OCI-M2 (cell line): ENCODE measurements around the gene TENM3.

Experiments used
- DNase-seq: peaks from one replicate; lab custom pipeline; 2025; ENCODE audit not compliant: unreplicated experiment; lab: John Stamatoyannopoulos, UW

TENM3 gene

DNA sequence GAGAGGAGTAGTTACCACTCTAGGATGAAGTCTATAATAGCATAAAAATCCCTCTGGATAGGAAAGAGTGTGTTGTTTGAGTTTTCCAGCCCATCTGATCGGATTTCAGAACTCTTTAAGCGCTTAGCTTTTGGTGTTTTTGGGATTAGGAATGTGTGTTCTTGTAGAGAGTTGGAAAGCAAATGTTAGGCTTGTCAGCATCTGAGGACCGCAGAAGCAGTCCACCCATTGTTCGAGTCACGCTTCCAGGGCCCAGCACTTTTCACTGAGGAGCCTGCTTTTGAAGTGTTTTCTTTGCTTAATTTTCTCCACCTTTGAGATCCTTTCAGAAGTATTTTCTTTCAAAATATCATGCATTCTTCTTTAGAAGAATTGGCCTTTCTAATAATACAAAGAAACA lies 306.2 kb downstream of the TENM3 start:
- DNase-seq: no peak

DNA sequence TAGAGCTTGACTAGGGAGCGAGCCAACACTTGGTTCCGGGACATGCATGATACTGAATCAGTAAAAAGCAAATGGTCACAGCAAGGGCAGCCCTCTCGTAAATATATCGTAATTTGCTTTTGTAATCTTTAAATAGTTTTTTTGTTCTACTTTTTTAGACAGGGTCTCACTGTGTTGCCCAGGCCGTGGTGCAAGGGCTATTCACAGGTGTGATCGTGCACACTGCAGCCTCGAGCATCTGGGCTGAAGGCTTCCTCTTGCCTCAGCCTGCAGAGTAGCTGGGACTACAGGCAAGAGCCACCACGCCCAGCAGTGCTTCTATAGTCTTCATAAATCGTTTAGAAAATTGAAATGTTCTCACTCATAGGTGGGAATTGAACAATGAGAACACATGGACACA lies 309.7 kb downstream of the TENM3 start:
- DNase-seq: no peak

DNA sequence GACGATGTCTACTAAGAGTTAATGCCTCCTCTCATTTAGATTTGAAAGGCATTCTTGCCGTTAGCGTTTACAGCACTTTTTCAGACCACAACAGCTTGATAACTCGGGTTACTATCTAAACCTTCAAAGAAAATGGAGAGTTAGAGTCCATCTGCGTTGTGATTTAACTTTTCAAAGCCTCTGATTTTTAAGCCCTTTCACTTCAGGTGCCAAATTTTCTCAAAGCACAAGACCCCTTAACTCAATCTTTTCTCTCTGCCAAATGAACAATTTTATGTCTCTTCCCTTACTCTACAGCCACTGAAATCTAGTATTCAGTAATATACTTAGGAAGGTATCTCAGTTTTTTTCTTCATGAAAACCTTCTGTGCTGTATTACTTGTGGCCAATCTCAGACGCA lies 310.5 kb downstream of the TENM3 start:
- no peak for DNase-seq

DNA sequence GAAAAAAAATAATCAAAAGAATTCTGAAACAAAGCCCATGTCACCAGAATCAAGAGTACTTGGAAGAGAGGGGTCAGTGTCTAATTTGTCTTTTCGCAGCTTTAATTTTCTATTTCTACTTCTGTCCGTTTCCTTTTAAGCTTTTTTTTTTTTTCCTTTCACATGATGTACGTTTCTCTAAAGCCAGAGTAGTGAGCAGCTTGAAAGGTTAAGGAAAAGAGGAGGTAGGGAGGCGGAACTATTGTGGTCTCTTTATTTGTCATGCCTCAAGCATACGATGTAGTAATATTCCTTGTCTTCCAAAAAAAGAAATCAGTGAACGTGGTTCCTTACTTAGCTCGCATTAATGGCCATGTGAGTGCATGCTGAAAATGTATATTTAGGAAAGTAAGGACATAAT lies 311.5 kb downstream of the TENM3 start:
- no peak for DNase-seq

DNA sequence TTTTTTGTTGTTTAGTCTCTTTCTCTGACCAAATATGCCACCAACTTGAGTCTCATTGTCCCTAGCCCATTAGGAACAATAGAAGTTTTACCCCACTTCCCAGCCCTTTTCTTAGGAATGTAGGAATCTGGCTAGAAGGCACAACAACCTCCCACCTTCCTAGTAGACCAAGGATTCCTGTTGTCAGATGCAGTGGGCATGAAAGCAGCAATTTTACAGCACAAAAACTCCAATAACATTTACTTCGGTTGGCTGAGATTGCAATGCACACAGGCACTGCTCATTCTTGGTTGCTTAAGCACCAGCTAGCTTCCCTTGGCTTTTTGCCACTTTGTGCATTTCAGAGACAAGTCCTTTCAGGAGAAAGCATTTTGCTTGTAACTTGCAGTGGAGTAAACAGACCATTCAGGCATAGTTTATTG lies 312.8 kb downstream of the TENM3 start:
- no peak for DNase-seq

DNA sequence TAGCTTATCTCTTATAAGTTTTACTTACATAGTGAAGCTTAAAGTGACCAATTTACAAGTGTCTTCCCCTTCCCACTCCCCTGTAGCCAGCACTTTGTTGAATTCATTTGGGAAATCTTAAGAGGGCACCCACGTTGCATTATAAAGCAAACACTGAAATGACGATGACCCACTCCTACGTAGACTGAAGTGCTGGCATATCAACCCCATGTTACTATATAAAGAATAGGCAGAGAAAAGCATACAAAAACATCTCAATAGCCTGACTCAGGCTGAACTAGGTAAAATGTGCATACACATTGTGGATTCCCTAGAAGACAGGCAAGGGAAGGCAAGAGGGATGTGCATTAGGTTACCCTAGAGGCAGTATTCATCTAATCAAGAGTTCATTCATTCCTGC lies 313.4 kb downstream of the TENM3 start:
- DNase-seq: no peak

DNA sequence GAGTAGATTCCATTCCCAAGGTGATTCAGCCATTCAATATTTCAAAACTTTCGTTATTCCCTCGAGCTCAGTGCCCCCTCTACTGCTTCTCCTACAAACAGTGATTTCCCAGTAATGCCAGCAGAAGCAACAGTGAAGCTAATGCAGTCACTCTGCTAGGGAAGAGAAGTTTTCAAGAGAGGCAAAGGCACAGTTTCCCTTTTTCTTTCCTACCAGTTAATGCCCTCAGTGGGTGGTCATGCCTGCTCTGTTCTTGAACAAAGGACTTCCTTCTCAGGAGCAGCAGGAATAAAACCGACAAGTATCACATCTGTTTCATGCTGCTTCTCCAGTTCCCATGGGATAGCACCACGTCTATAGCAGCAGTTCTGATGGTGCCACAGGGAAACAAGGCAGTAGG lies 317.2 kb downstream of the TENM3 start:
- no peak for DNase-seq

DNA sequence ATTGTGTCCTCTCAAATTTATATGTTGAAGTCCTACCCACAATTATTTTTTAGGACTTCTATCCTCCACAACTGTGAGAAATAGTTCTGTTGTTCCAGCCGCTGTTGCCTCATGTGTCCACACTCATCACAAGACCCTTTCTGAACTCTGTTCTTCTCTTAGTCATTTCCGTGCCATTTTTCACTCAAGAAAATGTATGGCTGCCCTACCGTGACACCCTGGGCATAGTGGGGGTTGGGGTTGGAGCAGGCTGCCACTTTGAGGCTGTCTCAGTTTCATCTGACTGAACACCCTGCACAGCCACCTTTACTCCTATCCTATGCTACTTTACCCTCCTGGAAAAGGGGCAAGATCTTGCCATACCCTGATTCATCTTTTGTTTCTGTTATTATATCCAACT lies 319.1 kb downstream of the TENM3 start:
- DNase-seq: no peak

DNA sequence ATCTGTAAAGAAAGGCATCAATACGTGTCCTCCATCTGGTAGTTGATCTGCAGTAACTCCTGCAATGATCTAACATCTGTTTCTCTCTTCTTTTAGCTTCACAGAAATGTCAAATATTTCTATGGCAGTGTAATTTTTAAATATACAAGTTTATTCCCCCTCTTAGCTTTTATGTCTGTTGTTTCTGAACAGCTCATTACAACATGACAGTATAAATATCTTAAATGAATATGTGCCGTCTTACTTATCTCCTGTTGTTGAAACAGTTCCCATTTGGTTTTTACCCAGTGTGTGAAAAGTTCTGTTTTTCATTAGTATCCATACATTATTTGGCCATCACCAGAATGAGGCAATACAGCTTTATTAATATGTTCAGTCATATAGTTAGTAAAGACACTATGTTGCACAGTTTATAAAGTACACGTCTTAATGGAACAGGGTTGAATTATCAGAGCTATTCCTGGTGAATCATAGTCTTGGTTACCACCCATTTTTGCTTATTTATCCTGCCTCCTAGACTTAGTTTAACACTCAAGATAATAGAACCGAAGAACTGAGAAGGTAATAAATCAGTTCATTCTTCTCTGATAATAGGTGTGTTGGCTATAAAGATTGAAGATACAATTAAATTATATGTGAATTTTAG lies 321.6 kb downstream of the TENM3 start:
- no peak for DNase-seq

DNA sequence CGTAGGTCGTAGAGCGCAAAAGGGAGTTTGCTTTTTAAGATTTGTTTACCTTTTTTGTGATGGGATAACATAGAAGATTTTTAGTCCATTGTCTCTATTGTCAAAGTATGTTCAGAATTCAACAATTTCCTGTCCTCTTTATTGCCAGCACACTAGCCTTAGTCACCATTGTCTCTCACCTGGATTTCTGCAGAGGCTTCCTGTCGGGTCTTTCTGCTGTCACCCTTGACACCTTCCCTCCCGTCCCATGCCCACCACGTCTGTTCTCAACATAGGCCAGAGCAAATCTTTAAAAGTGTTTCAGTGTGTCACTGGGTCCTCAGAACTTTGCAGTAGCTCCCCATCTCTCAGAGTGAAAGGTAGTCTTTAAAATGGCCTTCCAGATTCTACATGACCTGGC lies 323.9 kb downstream of the TENM3 start:
- no peak for DNase-seq

DNA sequence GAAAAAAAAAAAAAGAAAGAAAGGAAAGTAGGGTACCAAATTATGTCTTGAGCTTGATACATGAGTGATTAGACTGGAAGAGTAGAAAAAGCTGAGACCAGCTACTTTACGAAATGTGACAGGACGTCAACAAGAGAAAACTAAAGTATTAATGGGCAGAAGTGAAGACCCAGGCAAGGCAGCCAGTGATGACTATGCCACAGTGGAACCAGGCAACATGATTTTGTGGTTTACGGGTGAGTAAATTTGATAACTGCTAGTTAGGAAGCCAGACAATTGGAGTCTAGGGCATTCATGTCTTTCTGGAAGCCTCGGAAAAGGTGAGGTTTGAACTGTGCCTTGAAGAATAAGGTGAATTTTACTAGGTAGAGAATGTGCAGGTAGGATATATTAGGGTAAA lies 326.4 kb downstream of the TENM3 start:
- DNase-seq: no peak

DNA sequence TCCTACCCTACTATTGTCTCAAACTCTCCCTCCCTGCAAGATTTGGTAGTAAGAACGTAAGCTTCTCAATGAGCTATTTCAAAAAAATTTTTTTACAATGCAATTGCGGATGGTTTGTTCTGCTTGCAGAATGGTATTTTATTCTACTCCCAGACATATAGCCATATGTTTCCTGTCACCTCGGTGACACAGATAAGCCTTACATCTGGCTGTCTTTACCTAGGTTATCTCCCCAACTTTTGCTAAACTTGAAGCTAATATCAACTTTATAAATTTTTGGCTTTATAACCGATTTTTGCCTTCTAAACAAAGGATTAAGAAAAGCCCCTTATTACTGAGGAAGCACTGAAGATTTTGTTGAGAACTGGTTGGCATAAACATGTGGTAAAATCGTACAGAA lies 331.5 kb downstream of the TENM3 start:
- DNase-seq: no peak

DNA sequence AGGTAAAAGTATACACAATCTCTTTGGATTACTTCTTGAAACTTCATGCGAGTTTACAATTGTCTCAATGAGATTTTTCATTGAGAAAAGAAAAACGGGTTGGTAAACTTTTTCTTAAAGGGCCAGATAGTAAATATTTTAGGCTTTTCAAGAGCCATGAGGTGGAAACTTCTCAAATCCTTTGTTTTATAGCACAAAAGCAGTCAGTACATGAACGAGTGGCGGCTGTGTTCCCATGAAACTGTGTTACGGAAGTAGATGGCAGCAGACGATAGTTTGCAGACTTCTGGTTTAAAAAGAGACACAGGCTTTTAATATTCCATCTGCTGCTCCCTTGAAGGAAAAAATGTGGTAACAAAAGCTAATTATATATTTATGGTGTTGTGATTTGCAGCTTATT lies 332.0 kb downstream of the TENM3 start:
- no peak for DNase-seq

DNA sequence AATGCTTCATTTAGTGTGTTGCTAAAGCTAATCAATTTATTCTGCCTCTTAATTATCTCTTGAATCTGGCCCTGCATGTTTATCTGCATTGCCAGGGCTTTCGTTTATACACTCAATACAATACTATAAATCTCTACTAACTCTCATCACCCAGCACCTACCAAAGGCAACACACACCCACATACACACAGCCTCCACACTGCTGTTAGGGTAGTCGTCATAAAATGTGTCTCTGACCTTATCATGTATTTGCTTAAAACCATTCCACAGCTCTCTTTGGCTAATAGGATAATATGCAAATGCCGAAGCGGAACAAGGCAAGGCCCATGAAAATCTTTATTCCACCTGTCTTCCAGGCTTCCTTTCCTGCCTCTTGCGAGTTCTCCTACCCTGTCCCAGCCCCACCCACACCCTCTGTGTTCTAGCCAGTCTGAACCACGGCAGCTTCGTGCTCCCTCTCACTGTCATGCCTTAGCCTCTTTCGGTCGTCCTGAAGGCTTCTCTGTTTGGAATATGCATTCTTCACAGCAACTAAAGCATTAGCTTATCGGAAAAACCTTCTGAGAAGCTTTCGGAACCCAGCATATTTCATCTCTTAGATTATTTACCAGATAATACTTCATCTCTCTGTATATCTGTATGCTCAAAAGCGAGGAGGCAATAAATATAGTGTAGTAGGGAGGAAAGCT lies 333.5 kb downstream of the TENM3 start:
- no peak for DNase-seq

DNA sequence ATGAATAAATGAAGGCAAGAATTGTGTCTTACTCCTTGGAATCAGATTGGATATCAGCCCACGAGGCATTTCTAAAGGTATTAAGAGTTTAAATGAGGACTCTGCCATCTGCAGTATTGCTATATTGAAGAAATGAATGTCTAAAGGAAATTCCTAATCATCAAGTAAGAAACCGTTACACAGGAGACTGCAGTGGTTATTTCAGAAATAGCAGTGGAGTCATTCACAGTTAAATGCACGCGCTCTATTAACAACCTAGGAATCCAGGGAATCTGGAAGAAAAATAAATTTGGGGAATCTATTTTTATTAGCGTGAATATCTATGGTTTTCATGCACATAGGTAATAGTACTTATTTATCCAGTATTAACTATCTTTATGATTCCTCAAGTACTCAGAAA lies 334.2 kb downstream of the TENM3 start:
- no peak for DNase-seq

DNA sequence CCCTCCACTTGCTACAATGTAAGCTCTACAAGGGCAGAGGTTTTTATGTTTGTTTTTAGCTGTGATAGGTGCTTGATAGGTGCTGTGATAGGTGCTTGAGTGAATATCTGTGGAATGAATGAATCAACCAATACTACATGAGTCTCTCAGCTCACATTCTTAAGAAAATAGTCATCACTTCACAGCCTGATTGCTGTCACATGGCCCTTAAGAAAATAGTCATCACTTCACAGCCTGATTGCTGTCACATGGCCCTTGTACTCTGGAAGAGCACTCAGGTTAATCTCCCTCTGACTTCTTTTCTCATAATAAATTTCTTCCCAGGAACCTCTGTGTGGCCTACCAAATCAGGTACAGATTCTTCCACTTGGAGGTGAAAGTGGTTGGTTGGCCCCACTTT lies 335.2 kb downstream of the TENM3 start:
- DNase-seq: no peak

DNA sequence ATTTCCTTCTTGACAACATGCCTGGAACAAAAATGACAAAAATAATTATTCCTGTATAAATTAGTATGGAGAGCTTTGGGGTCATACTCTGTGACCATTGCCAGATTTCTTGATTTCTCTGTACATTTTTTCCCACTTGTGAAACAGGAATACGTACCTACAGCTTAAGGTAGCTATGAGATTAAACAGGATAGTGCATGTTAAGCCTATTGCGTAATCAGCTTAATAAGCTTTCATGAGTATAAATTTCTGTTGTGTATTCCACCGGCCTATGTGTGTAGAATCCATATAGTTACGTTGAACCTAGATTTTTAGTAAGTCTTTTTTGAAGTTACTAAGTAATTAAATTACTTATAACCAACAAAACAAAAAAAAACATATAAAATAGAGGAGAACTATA lies 339.0 kb downstream of the TENM3 start:
- DNase-seq: no peak

DNA sequence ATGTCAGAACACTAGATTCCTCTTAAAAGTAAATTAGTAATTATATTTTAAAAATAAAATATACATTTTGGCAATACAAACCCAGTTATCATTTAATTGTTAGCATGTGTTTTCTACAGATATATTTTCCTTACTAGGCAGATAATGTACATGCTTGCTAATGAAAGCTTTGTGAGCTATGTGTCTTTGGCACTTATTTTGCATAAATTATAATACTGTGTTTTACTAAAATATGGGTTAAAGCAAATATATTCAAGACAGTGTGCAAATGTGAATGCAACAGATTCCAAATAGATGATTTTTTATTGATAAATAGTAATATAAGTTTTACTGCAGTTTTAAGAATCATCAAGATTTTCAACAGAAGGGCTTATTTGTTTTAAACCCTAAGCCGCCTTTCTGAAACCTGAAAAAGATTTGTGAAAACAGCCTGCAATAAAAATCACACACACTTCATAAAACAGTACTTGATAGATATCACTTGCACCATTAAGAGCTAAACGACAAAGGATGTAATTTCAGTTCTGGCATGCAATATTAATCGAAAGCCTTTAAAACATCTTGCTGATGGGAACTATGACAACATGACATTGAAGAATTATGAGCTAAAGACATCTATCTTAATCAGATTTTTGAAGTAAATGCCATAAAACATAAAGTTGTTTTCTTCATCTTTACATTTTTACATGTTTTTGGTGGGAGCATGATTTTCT lies 340.7 kb downstream of the TENM3 start:
- DNase-seq: no peak

DNA sequence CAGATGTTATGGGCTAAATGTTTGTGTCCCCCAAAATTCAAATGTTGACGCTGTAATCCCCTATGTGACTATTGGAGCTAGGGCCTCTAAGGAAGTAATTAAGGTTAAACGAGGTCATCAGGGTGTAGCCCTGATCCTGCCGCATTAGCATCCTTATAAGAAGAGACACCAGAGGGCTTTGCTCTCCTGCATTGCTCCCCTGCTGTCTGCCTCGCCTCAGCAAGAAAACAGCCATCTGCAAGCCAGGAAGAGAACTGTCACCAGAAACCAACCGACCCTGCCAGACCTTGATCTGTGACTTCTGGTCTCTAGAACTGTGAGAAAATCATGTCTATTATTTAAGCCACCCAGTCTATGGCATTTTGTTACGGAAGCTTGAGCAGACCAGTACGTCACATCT lies 342.1 kb downstream of the TENM3 start:
- DNase-seq: no peak

DNA sequence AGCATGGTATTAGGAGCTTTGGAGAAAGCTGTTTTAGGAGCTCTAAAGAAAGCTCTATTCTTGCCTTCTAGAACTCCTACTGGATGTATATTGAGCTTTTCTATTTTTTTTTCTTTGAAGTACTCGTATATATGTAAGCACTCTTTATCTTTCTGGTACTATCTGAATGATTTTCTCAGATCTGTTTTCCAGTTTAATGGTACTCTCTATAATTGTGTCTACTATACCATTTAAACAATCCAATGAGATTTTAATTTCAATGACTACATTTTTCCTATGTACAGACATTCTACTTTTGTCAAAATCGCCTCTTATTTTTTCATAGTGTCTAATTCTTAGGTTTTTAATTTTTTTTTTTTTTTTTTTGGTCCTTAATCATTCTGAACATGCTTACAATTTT lies 345.9 kb downstream of the TENM3 start:
- no peak for DNase-seq

DNA sequence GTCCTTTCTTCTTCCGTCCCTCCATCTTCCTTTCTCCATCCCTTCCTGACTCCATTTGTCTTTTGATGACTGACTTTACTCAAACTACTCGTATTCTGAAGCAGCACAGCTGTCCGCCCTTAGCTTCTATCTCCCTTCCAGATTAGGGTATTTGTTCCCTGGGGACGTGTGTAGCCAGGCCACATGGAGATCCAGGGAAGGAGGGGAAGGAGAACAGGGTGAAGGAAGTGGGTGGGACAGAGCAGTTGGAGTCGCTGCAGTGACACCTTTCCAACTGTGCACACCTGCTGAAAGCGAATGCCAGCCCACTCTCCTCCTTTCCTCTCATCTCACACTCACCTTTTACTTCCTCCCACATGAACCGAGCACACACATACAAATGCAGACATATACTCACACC lies 350.2 kb downstream of the TENM3 start:
- DNase-seq: no peak

DNA sequence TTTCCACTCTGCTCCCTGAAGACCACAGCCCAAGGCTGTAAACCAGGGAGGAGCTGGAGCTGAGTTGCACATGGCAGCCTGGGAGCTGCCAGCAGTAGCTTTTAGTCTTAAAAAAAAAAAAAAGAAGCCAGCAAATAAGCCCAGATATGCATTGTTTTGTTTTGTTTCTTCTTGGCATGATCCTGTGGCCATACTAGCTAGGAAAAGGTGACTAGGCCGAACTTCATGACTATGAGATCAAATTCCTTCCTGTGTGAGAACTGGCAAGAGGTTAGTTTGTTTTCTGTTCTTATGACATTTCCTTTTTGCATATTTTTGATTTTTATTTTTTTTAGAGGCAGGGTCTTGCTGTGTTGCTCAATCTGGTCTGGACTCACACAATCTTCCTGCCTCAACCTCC lies 350.7 kb downstream of the TENM3 start:
- DNase-seq: no peak

DNA sequence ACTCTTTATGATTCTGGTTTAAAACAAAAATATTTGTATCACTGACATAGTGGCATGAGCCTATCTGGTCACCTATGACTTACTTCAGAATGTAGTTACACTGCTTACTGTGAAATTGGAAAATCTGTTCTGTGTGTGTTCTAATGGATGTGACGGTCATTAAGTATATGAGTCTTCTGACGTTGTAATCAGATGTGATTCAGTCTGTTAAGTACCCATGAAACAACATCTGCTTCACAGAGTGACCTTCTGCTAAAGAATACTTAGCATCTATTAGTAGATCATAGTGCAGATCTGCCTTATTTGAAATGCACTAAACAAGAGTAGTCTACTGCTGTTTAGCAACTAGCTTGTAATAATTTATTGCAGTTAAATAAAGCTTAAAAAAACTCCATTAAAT lies 356.9 kb downstream of the TENM3 start:
- no peak for DNase-seq
